Endothelial cell of umbilical vein (primary cell): Measurements from ENCODE around the gene SYT11. TPM values are rescaled to one million over a fixed set of nuclear protein-coding genes. Genes with fewer than 3 reads are reported as not detected.

ENCODE experiments used
- BruUV-seq: library from RNA; stranded (reverse); fragments of 400-500 nt; replicated peaks from 2 replicates; lab custom pipeline; 2021; lab: Mats Ljungman, UMichigan
- CTCF ChIA-PET: fragments of 300-600, 350-600 bp; sonication (Branson Sonifier 250); formaldehyde crosslinking; loops from one replicate; lab custom pipeline; 2021; ENCODE audit warnings: antibody characterized with exemption, inconsistent platforms; lab: Charles Lee
- POLR2A ChIA-PET: fragments of 300-600, 350-600 bp; sonication (Branson Sonifier 250); formaldehyde crosslinking; loops from one replicate; lab custom pipeline; 2021; ENCODE audit warnings: antibody characterized with exemption, inconsistent platforms; lab: Charles Lee
- DNase-seq: peaks from one replicate; pipeline ENCODE4 v3.0.0-alpha.2; 2011; ENCODE audit warnings: low read depth, low spot score
- FAIRE-seq: peaks from 2 replicates; lab custom pipeline; 2011; peaks lifted over from hg19 to GRCh38; lab: Jason Lieb, UNC
- H2AFZ ChIP-seq: 2 replicates; pipeline ENCODE4 v1.6.0; 2012; ENCODE audit warnings: low read depth, low read length, control low read depth, inconsistent platforms
- H3K27ac ChIP-seq: 2 replicates; pipeline ENCODE4 v1.5.1; 2011; ENCODE audit warnings: low read depth, mild to moderate bottlenecking, control low read depth, low read length, moderate library complexity; ENCODE audit not compliant: insufficient read depth
- H3K27me3 ChIP-seq, 2 experiments: 2 replicates each; pipeline versions ENCODE4 v1.6.0 to v1.6.1; 2011; ENCODE audit warnings: low read length in 2 of 2, mixed read lengths in 1 of 2; ENCODE audit not compliant: control insufficient read depth in 2 of 2, insufficient read depth in 2 of 2
- H3K36me3 ChIP-seq, 2 experiments: 2 replicates in 1 of 2; 3 replicates in 1 of 2; pipeline ENCODE4 v1.5.1; 2011; ENCODE audit warnings: low read length in 2 of 2, mild to moderate bottlenecking in 1 of 2, moderate library complexity in 1 of 2; ENCODE audit not compliant: control insufficient read depth in 2 of 2, insufficient read depth in 2 of 2; ENCODE audit errors: extremely low read depth in 1 of 2
- H3K4me1 ChIP-seq: 3 replicates; pipeline ENCODE4 v1.5.1; 2011; ENCODE audit warnings: mild to moderate bottlenecking, low read length; ENCODE audit not compliant: control insufficient read depth, insufficient read depth; ENCODE audit errors: extremely low read depth
- H3K4me2 ChIP-seq: 2 replicates; pipeline ENCODE4 v1.6.1; 2011; ENCODE audit warnings: low read length, control low read depth, mixed read lengths; ENCODE audit not compliant: insufficient read depth
- H3K4me3 ChIP-seq, 3 experiments: fragments of 200-600 bp in 1 of 3; sonication (generic), shearing (Covaris generic) in 1 of 3; replicated peaks in 1 of 3; 2 replicates each; pipeline ENCODE4 v1.5.1; 2011 to 2016; ENCODE audit warnings: control low read depth in 3 of 3, low read length in 3 of 3, mild to moderate bottlenecking in 2 of 3, inconsistent platforms in 1 of 3, low read depth in 1 of 3, moderate library complexity in 1 of 3; ENCODE audit not compliant: insufficient read depth in 1 of 3
- H3K79me2 ChIP-seq: 2 replicates; pipeline ENCODE4 v1.6.0; 2012; ENCODE audit warnings: low read length, inconsistent platforms; ENCODE audit not compliant: control insufficient read depth, insufficient read depth
- H3K9ac ChIP-seq: replicated peaks from 2 replicates; pipeline ENCODE3; 2011; ENCODE audit warnings: low read length, control low read depth; ENCODE audit not compliant: insufficient read depth; ENCODE audit errors: extremely low read depth
- H3K9me1 ChIP-seq: replicated peaks from 3 replicates; pipeline ENCODE4 v1.6.0; 2011; ENCODE audit warnings: mild to moderate bottlenecking, low read length; ENCODE audit not compliant: control insufficient read depth, insufficient read depth; ENCODE audit errors: extremely low read depth
- H3K9me3 ChIP-seq: replicated peaks from 2 replicates; pipeline ENCODE4 v1.5.1; 2012; ENCODE audit warnings: low read length, inconsistent platforms; ENCODE audit not compliant: control insufficient read depth, insufficient read depth
- H4K20me1 ChIP-seq: replicated peaks from 2 replicates; pipeline ENCODE3; 2011; ENCODE audit warnings: mild to moderate bottlenecking, low read length; ENCODE audit not compliant: control insufficient read depth, insufficient read depth; ENCODE audit errors: extremely low read depth
- EZH2 ChIP-seq: IDR thresholded peaks from 2 replicates; pipeline ENCODE4 v1.6.1; 2012; ENCODE audit warnings: borderline replicate concordance, low read depth, mild to moderate bottlenecking, moderate library complexity, low read length, inconsistent platforms; ENCODE audit not compliant: severe bottlenecking
- FOS ChIP-seq: IDR thresholded peaks from 2 replicates; pipeline ENCODE4 v1.6.1; 2011; ENCODE audit warnings: mild to moderate bottlenecking, low read length, moderate library complexity, borderline replicate concordance; ENCODE audit not compliant: insufficient read depth
- GATA2 ChIP-seq: IDR thresholded peaks from 2 replicates; pipeline ENCODE4 v1.7.0; 2011; ENCODE audit warnings: low read depth, mild to moderate bottlenecking, moderate library complexity, mixed read lengths, low read length; ENCODE audit not compliant: insufficient read length, insufficient read depth
- POLR2A ChIP-seq: IDR thresholded peaks from 2 replicates; pipeline ENCODE4 v1.6.1; 2012; ENCODE audit warnings: low read depth, mild to moderate bottlenecking, control low read depth, low read length
- POLR2AphosphoS5 ChIP-seq: IDR thresholded peaks from 2 replicates; pipeline ENCODE4 v1.6.1; 2012; ENCODE audit warnings: low read depth, mild to moderate bottlenecking, control low read depth, low read length, moderate library complexity; ENCODE audit not compliant: insufficient read depth
- dilution Hi-C: fragments of 300-500 bp; cut with MboI; formaldehyde crosslinking; loops from one replicate; pipeline ENCODE4 v1.15.0; 2019; ENCODE audit warnings: low sequenced_read_pairs; ENCODE audit not compliant: extremely low pct_ligation_motif_present
- intact Hi-C: fragments of 100-400 bp; cut with micrococcal nuclease; formaldehyde crosslinking; loops from one replicate; pipeline ENCODE4 v1.10.0; 2022
- polyA plus RNA-seq, 4 experiments: library from polyadenylated mRNA; depleted of rRNA in 3 of 4; stranded (reverse) in 3 of 4; unstranded in 1 of 4; fragments of >200 nt; gene quantifications; 2 replicates each; pipeline versions ENCODE4 v1.2.1 to v1.2.3, GENCODE V29; 2011 to 2012; ENCODE audit warnings: missing spikeins in 1 of 4
- total RNA-seq: library from RNA; stranded (reverse); gene quantifications from 2 replicates; pipeline ENCODE4 v1.2.3, GENCODE V29; 2021
- TF ChIP-seq, protein P1 (sequence below), 2 donors: IDR thresholded peaks; 1 replicate in 1 of 2; 2 replicates in 1 of 2; pipeline ENCODE4 v1.5.1; 2011; ENCODE audit warnings: low read length in 2 of 2, mild to moderate bottlenecking in 2 of 2, moderate library complexity in 2 of 2, control low read depth in 1 of 2, inconsistent platforms in 1 of 2, low read depth in 1 of 2; ENCODE audit not compliant: insufficient read depth in 1 of 2; ENCODE audit errors: extremely low read depth in 1 of 2

SYT11 gene
- total and polyA plus RNA-seq, 2 donors (not counting 3 experiments of a cell fraction or from before 2014, with no cell fraction given) = 28.2 to 36.5 TPM

DNA sequence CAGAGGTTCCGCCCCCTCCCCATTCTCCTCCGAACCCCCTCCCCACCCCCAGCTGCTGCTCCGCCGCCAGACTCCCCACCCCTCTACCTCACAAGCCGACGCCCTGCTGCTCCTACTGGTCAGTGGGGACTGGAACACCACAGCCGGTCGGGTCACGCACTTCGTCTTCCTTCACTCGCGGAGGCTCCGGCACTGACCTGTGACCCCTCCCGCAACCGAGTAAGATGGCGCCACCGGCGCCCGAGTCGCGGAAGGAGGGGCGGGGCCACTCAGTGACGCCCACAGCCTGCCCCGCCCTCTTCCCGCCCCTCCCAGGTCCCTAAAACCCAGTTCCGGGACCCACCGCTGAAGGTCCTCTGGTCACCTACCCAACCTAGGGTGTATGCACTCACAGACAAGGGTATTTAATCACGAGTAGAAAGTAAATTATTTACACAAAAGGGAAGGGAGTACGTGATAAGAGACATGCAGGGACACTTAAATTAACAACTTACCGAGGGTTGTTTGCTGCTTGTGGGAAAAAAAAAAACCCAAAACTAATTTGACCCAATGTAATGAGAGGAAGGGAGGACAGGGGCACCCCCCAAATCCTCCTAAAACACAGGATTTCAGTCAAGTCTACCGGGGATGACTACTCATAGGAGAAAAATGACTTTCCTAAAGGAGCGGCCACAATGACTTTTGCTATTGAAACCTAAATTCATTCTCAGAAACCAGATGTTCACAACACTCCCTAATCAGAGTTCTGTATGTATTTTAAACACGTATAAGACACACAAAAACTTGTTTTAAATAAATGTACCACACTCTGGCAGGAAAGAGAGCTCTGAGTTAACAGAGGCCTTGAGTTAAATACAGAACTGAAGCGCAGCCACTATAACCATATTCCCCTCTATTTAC lies 52.0 kb downstream of the SYT11 start, which contains the start of gene RIT1:
RIT1 (minus strand) TSS at position 194 of the 900 bp plus-strand sequence. CDS start 588 bp downstream, outside the sequence.
- CTCF ChIA-PET = interaction anchor here (0.6 kb wide), 1 partner anchor 80 kb away, joined by 3 read pairs; no protein-coding TSS in a partner anchor
- peak within 1 kb of the TSS; percentile 61 to 85 (median 67) for H3K4me3 ChIP-seq
- POLR2A ChIA-PET = interaction anchor here (0.6 kb wide), 1 partner anchor 30 kb away, joined by 6 read pairs; no protein-coding TSS in a partner anchor
- H3K36me3 ChIP-seq = peaks cover 9 to 22% of the 10 kb centered on the region in 2 experiments
- H3K9me1 ChIP-seq = no peaks in the 10 kb centered on the region
- no peak for TF ChIP-seq EZH2
- no peak for TF ChIP-seq GATA2
- peak; percentile 52 for TF ChIP-seq POLR2A
- TF ChIP-seq POLR2AphosphoS5 = peak; percentile 86
- H3K9me3 ChIP-seq = no peaks in the 10 kb centered on the region
- peak within 1 kb of the TSS; percentile 93 for H3K4me2 ChIP-seq
- intact Hi-C loops (no loop called here), dilution Hi-C loops (no loop called here)
- FAIRE-seq (peak; percentile 50), DNase-seq (peak; percentile 79)
- H4K20me1 ChIP-seq = no peaks in the 10 kb centered on the region
- H3K4me1 ChIP-seq = peaks cover 13% of the 10 kb centered on the region
- H3K27me3 ChIP-seq = no peaks in the 10 kb centered on the region
- H3K9ac ChIP-seq = peak within 1 kb of the TSS; percentile 74
- no TSS peak for BruUV-seq
- peak within 1 kb of the TSS; percentile 19 for H2AFZ ChIP-seq
- H3K27ac ChIP-seq = peak within 1 kb of the TSS; percentile 69
- peaks cover 20% of the 10 kb centered on the region for H3K79me2 ChIP-seq

DNA sequence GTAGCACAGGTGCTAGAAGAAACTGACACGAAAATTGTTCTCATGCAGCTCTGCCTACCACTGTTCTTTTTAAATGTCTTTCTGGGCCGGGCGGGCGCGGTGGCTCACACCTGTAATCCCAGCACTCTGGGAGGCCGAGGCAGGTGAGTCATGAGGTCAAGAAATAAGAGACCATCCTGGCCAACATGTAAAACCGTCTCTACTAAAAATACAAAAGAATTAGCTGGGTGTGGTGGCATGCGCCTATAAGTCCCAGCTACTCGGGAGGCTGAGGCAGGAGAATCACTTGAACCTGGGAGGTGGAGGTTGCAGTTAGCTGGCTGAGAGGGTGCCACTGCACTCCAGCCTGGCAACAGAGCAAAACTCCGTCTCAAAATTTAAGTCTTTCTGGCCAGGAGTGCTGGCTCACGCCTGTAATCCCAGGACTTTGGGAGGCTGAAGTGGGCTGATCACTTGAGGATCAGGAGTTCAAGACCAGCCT lies 52.7 kb downstream of the SYT11 start:
- no peaks in the 10 kb centered on the region for H3K9me1 ChIP-seq
- TF ChIP-seq, protein P1, sequence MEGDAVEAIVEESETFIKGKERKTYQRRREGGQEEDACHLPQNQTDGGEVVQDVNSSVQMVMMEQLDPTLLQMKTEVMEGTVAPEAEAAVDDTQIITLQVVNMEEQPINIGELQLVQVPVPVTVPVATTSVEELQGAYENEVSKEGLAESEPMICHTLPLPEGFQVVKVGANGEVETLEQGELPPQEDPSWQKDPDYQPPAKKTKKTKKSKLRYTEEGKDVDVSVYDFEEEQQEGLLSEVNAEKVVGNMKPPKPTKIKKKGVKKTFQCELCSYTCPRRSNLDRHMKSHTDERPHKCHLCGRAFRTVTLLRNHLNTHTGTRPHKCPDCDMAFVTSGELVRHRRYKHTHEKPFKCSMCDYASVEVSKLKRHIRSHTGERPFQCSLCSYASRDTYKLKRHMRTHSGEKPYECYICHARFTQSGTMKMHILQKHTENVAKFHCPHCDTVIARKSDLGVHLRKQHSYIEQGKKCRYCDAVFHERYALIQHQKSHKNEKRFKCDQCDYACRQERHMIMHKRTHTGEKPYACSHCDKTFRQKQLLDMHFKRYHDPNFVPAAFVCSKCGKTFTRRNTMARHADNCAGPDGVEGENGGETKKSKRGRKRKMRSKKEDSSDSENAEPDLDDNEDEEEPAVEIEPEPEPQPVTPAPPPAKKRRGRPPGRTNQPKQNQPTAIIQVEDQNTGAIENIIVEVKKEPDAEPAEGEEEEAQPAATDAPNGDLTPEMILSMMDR (IDR thresholded peaks at IDR 0.05; ENCODE audit: extremely low read depth in 1 of 2, insufficient read depth in 1 of 2, low read depth in 1 of 2, low read length in 2 of 2) = no peak
- no peak for TF ChIP-seq EZH2
- TF ChIP-seq POLR2A = no peak
- no peak for TF ChIP-seq POLR2AphosphoS5
- TF ChIP-seq GATA2 = no peak
- TF ChIP-seq FOS = no peak
- no peak overlapping the region for H3K27ac ChIP-seq
- no peaks in the 10 kb centered on the region for H3K9me3 ChIP-seq
- H4K20me1 ChIP-seq = no peaks in the 10 kb centered on the region
- no peak overlapping the region for H3K9ac ChIP-seq
- intact Hi-C loops (no loop called here), dilution Hi-C loops (no loop called here)
- no TSS peak for BruUV-seq
- no peak overlapping the region for H3K4me2 ChIP-seq
- no peak overlapping the region for H3K4me3 ChIP-seq
- H3K36me3 ChIP-seq = peaks cover 7 to 28% of the 10 kb centered on the region in 2 experiments
- H3K79me2 ChIP-seq = peaks cover 20% of the 10 kb centered on the region
- H3K27me3 ChIP-seq = no peaks in the 10 kb centered on the region
- ChIA-PET CTCF (no interaction called here), POLR2A (no interaction called here)
- peaks cover 13% of the 10 kb centered on the region for H3K4me1 ChIP-seq
- DNase-seq (no peak), FAIRE-seq (no peak)
- H2AFZ ChIP-seq = no peak overlapping the region
